Gastrocnemius medialis (tissue), 4 donors: Measurements from ENCODE around the gene RC3H2. TPM values are rescaled to one million over a fixed set of nuclear protein-coding genes. Genes with fewer than 3 reads are reported as not detected.

Experiments used
- ATAC-seq, 2 donors: fragments of 150-250 bp; one replicate each; pipeline ENCODE4 v1.9.1; 2016
- DNase-seq, 2 donors: peaks; one replicate each; pipeline ENCODE4 v3.0.0-alpha.2; 2019
- H3K27ac ChIP-seq, 4 donors: fragments of 200-600 bp; sonication (generic); 1 replicate in 1 of 4; 2 replicates in 3 of 4; pipeline ENCODE4 v1.5.1; 2016 to 2018; ENCODE audit warnings: mild to moderate bottlenecking in 2 of 4, moderate library complexity in 1 of 4
- H3K27me3 ChIP-seq, 3 donors: fragments of 200-600 bp; sonication (generic) in 2 of 3; 1 replicate in 1 of 3; 2 replicates in 2 of 3; pipeline versions ENCODE4 v1.5.1 to v1.6.0; 2016 to 2019; ENCODE audit warnings: mild to moderate bottlenecking in 1 of 3, moderate library complexity in 1 of 3
- H3K36me3 ChIP-seq, 2 donors: fragments of 200-600 bp; sonication (generic) in 1 of 2; one replicate each; pipeline ENCODE4 v1.5.1; 2017 to 2018
- H3K4me1 ChIP-seq, 2 donors: fragments of 200-600 bp; sonication (generic) in 1 of 2; one replicate each; pipeline ENCODE4 v1.5.1; 2016 to 2017; ENCODE audit warnings: mild to moderate bottlenecking in 2 of 2
- H3K4me3 ChIP-seq, 4 donors: fragments of 200-600 bp; sonication (generic) in 3 of 4; 1 replicate in 1 of 4; 2 replicates in 3 of 4; pipeline ENCODE4 v1.5.1; 2016 to 2019; ENCODE audit warnings: mild to moderate bottlenecking in 2 of 4
- H3K9me3 ChIP-seq, 3 donors: fragments of 200-600 bp; sonication (generic) in 2 of 3; 1 replicate in 1 of 3; 2 replicates in 2 of 3; pipeline ENCODE4 v1.5.1; 2016 to 2019
- POLR2A ChIP-seq, 2 donors: fragments of 450-650 bp; IDR thresholded peaks; one replicate each; pipeline ENCODE4 v1.6.1; 2017; ENCODE audit warnings: antibody characterized with exemption in 2 of 2, mild to moderate bottlenecking in 2 of 2, moderate library complexity in 2 of 2
- in situ Hi-C, 4 donors: fragments of 200-750 bp; cut with MboI; loops; one replicate each; pipeline versions ENCODE4 v1.15.0 to v1.8.0; 2017; ENCODE audit warnings: low sequenced_read_pairs in 4 of 4
- intact Hi-C: fragments of 100-400 bp; cut with DNase I; formaldehyde crosslinking; loops from one replicate; pipeline ENCODE4 v1.15.1; 2023; ENCODE audit warnings: low total_unique reads
- total RNA-seq, 4 donors: library from RNA; depleted of rRNA; stranded (reverse); fragments of >200 nt; gene quantifications; one replicate each; pipeline versions ENCODE4 v1.1.0 to v1.2.3, GENCODE V29; 2016
- TF ChIP-seq, protein P1 (sequence below), 5 experiments: fragments of 450-650 bp in 3 of 5; fragments of 200-600 bp in 2 of 5; sonication (generic) in 2 of 5; IDR thresholded peaks in 4 of 5; conservative IDR thresholded peaks in 1 of 5; 1 replicate in 4 of 5; 2 replicates in 1 of 5; pipeline ENCODE4 v1.5.1; 2016 to 2019; ENCODE audit warnings: antibody characterized with exemption in 5 of 5, mild to moderate bottlenecking in 3 of 5, moderate library complexity in 3 of 5

The RC3H2 gene
- total RNA-seq, 4 donors from 2014 or later = 29.4 to 45.2 (median 36.6) TPM

- Histone ChIP-seq H3K4me1 (peaks cover 41 to 45% of the 10 kb centered on the region in 2 donors), H3K27me3 (no peaks in the 10 kb centered on the region), H3K27ac (no peak overlapping the region), H3K4me3 (peak overlapping the region in 1 of 4 donors; percentile 96), H3K9me3 (no peaks in the 10 kb centered on the region), H3K36me3 (no peaks in the 10 kb centered on the region)
- DNase-seq (no peak), ATAC-seq (no peak)
- no peak for TF ChIP-seq POLR2A (IDR thresholded peaks at IDR 0.05)
- in situ Hi-C loops (no loop called here), intact Hi-C loops (loop anchor here (2.0 kb wide), 1 partner anchor 25 kb away; the partner anchor contains the start of gene RC3H2)
Observed at GRCh38 chr9:122929796-122930354, 24.7 kb upstream of the RC3H2 start.

DNA sequence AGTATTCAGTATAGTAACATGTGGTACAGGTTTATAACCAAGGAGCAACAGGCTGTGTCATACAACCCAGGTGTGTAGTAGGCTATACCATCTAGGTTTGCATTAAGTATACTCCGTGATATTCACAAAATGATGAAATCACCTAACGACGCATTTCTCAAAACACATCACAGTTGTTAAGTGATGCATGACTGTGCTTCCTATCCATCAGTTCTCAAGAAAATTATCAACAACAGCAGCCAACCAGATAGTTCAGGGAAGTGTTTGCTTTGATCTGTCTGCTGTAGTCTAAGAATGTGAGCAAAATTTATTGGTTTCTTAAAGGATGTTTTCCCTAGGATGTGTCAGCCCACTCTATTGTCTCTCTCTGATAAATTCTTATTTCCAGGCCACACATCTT lies 18.8 kb upstream of the RC3H2 start:
- no peak overlapping the region for H3K4me3 ChIP-seq
- no peaks in the 10 kb centered on the region for H3K9me3 ChIP-seq
- H3K27me3 ChIP-seq = no peaks in the 10 kb centered on the region
- DNase-seq (no peak), ATAC-seq (no peak)
- intact Hi-C loops (no loop called here), in situ Hi-C loops (no loop called here)
- peaks cover 0 to 14% of the 10 kb centered on the region in 2 donors for H3K36me3 ChIP-seq
- H3K27ac ChIP-seq = no peak overlapping the region
- peaks cover 5 to 7% of the 10 kb centered on the region in 2 donors for H3K4me1 ChIP-seq
- TF ChIP-seq, protein P1, sequence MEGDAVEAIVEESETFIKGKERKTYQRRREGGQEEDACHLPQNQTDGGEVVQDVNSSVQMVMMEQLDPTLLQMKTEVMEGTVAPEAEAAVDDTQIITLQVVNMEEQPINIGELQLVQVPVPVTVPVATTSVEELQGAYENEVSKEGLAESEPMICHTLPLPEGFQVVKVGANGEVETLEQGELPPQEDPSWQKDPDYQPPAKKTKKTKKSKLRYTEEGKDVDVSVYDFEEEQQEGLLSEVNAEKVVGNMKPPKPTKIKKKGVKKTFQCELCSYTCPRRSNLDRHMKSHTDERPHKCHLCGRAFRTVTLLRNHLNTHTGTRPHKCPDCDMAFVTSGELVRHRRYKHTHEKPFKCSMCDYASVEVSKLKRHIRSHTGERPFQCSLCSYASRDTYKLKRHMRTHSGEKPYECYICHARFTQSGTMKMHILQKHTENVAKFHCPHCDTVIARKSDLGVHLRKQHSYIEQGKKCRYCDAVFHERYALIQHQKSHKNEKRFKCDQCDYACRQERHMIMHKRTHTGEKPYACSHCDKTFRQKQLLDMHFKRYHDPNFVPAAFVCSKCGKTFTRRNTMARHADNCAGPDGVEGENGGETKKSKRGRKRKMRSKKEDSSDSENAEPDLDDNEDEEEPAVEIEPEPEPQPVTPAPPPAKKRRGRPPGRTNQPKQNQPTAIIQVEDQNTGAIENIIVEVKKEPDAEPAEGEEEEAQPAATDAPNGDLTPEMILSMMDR (IDR thresholded peaks at IDR 0.05 in 4 of 5, conservative IDR thresholded peaks at IDR 0.05 in 1 of 5) = no peak
- no peak for TF ChIP-seq POLR2A (IDR thresholded peaks at IDR 0.05)

GRCh38 chr9:122922713-122923112 lies 17.6 kb upstream of the RC3H2 start:
- H3K27ac ChIP-seq = no peak overlapping the region
- in situ Hi-C loops = no loop called here

DNA sequence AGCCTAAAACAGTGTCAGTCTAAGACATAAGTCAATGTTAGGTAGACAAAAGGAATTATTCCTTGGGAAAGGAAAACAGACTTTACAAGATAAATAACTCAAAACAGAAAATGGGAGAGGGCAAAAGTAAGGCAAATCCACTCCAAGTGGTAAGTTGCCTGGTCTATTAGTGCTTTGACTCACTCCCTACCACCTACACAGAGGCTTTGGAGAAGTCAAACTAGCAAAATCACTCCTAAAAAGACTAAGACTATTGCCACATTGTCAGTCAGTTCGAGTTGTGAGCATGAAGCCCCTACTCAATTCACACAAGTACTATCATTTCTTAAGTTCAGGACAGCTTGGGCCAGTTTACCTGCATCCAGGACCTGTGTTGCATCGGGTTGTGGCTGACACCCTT lies 13.2 kb upstream of the RC3H2 start:
- H3K27ac ChIP-seq = no peak overlapping the region
- intact Hi-C loops = no loop called here
- in situ Hi-C loops = no loop called here
- ATAC-seq = no peak
- no peak for DNase-seq
- TF ChIP-seq, protein P1 (IDR thresholded peaks at IDR 0.05 in 4 of 5, conservative IDR thresholded peaks at IDR 0.05 in 1 of 5) = no peak
- no peak for TF ChIP-seq POLR2A (IDR thresholded peaks at IDR 0.05)
- peaks cover 0 to 5% of the 10 kb centered on the region in 2 donors for H3K4me1 ChIP-seq
- no peaks in the 10 kb centered on the region for H3K9me3 ChIP-seq
- no peak overlapping the region for H3K4me3 ChIP-seq
- H3K27me3 ChIP-seq = no peaks in the 10 kb centered on the region
- peaks cover 0 to 14% of the 10 kb centered on the region in 2 donors for H3K36me3 ChIP-seq

More at GRCh38 chr9:122922713-122923112, 17.6 kb upstream of the RC3H2 start:
- peaks cover 0 to 14% of the 10 kb centered on the region in 2 donors for H3K36me3 ChIP-seq
- ATAC-seq (no peak), DNase-seq (no peak)
- H3K4me3 ChIP-seq = no peak overlapping the region
- no peak for TF ChIP-seq POLR2A (IDR thresholded peaks at IDR 0.05)
- TF ChIP-seq, protein P1 (IDR thresholded peaks at IDR 0.05 in 4 of 5, conservative IDR thresholded peaks at IDR 0.05 in 1 of 5) = no peak
- no peaks in the 10 kb centered on the region for H3K4me1 ChIP-seq
- intact Hi-C loops = no loop called here
- H3K9me3 ChIP-seq = no peaks in the 10 kb centered on the region
- H3K27me3 ChIP-seq = no peaks in the 10 kb centered on the region

DNA sequence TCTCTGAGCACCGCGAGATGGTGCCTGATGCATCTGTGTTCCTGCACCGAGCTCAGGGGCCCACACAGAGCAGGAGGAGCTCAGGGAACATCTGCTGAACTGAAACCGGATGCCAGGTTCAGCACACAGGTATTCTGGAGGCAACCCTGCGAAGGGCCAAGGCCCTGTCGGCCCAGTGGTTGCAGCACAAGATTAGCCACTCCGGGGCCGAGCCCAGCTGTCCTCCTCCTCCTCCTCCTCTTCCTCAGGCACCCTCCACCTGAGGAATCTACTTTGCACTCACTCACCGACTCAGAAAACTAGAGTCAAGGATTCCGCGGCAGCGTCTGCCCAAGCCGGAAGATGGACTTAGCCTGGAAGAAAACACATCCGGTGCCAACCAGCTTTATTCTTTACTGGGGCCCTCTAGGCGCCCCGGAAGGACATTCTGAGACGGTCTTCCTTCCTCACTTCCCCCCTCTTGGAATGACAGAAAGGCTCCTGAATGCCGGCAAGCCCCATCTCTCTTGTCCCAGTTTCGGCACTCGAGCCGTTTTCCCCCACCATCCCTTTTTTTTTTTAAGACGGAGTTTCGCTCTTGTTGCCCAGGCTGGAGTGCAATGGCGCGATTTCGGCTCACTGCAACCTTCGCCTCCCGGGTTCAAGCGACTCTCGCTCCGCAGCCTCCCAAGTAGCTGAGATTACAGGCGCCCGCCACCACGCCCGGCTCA lies 8.0 kb upstream of the RC3H2 start, which contains the start of gene ZBTB6:
TSS of gene ZBTB6 (minus strand) at position 360 of the 710 bp plus-strand sequence. CDS start 1,251 bp downstream, outside the sequence.
- Histone ChIP-seq H3K4me3 (peak within 1 kb of the TSS; percentile 67 to 99 (median 90)), H3K4me1 (peaks cover 13 to 14% of the 10 kb centered on the region in 2 donors), H3K36me3 (peaks cover 0 to 14% of the 10 kb centered on the region in 2 donors), H3K9me3 (no peaks in the 10 kb centered on the region), H3K27me3 (no peaks in the 10 kb centered on the region), H3K27ac (peak within 1 kb of the TSS; percentile 74 to 90 (median 83))
- TF ChIP-seq, protein P1 (IDR thresholded peaks at IDR 0.05 in 4 of 5, conservative IDR thresholded peaks at IDR 0.05 in 1 of 5) = no peak
- TF ChIP-seq POLR2A (IDR thresholded peaks at IDR 0.05) = peak in 1 of 2 donors; percentile 40
- DNase-seq (peak; percentile 66 to 73), ATAC-seq (peak; percentile 99)
- in situ Hi-C loops = no loop called here
- intact Hi-C loops = loop anchor here (1.0 kb wide), 2 partner anchors 8 to 18 kb away; partner anchors contain the start of genes RC3H2 and ZBTB26
